OCI-LY1 (cell line): ENCODE results near the gene ENG.

Experiments
- H2AFZ ChIP-seq: fragments of 200-600 bp; sonication (generic), shearing (Covaris generic); 2 replicates; pipeline ENCODE4 v1.6.0; 2014; ENCODE audit warnings: antibody characterized with exemption, mild to moderate bottlenecking, low read length
- H3F3A ChIP-seq: fragments of 200-600 bp; sonication (generic), shearing (Covaris generic); 2 replicates; pipeline ENCODE4 v1.6.0; 2014; ENCODE audit warnings: mild to moderate bottlenecking, antibody characterized with exemption, low read length, moderate library complexity; ENCODE audit not compliant: insufficient read depth
- H3K27ac ChIP-seq: fragments of 200-600 bp; sonication (generic); 2 replicates; pipeline ENCODE4 v1.5.1; 2014; ENCODE audit warnings: low read length, mixed run types, mild to moderate bottlenecking, low read depth; ENCODE audit not compliant: poor library complexity, severe bottlenecking
- H3K27me3 ChIP-seq: fragments of 200-600 bp; sonication (generic); 2 replicates; pipeline ENCODE4 v1.6.0; 2014; ENCODE audit warnings: antibody characterized with exemption, mild to moderate bottlenecking, low read length, moderate library complexity; ENCODE audit not compliant: insufficient read depth
- H3K36me3 ChIP-seq: fragments of 200-600 bp; sonication (generic); 2 replicates; pipeline ENCODE4 v1.6.1; 2014; ENCODE audit warnings: mild to moderate bottlenecking, antibody characterized with exemption, low read length, moderate library complexity, mixed read lengths; ENCODE audit not compliant: insufficient read depth
- H3K4me1 ChIP-seq: fragments of 200-600 bp; sonication (generic); 2 replicates; pipeline ENCODE4 v1.5.1; 2014; ENCODE audit warnings: mild to moderate bottlenecking, low read length, moderate library complexity; ENCODE audit not compliant: insufficient read depth, severe bottlenecking
- H3K4me2 ChIP-seq: fragments of 200-600 bp; sonication (generic), shearing (Covaris generic); 2 replicates; pipeline ENCODE4 v1.6.1; 2014; ENCODE audit warnings: low read length
- H3K4me3 ChIP-seq: fragments of 200-600 bp; sonication (generic); 2 replicates; pipeline ENCODE4 v1.5.1; 2014; ENCODE audit warnings: low read length, low read depth, mild to moderate bottlenecking, mixed read lengths; ENCODE audit not compliant: poor library complexity, severe bottlenecking
- H3K79me2 ChIP-seq: fragments of 200-600 bp; shearing (Covaris generic); 2 replicates; pipeline ENCODE4 v1.6.1; 2016; ENCODE audit warnings: mixed run types, low read length, mixed read lengths; ENCODE audit not compliant: insufficient read depth
- H3K9ac ChIP-seq: fragments of 200-600 bp; sonication (generic), shearing (Covaris generic); 2 replicates; pipeline ENCODE4 v1.6.1; 2014; ENCODE audit warnings: mild to moderate bottlenecking, low read length, mixed read lengths
- H3K9me2 ChIP-seq: fragments of 200-600 bp; sonication (generic), shearing (Covaris generic); 2 replicates; pipeline ENCODE4 v1.6.1; 2014; ENCODE audit warnings: low read depth, mild to moderate bottlenecking, low read length, mixed read lengths
- H3K9me3 ChIP-seq: fragments of 200-600 bp; shearing (Covaris generic); 2 replicates; pipeline ENCODE4 v1.6.1; 2014; ENCODE audit warnings: low read length, mixed read lengths
- H4K20me1 ChIP-seq: fragments of 200-600 bp; sonication (generic), shearing (Covaris generic); 2 replicates; pipeline ENCODE4 v1.6.0; 2016; ENCODE audit warnings: mild to moderate bottlenecking, low read length; ENCODE audit not compliant: insufficient read depth
- EZH2 ChIP-seq: fragments of 200-600 bp; sonication (generic), shearing (Covaris generic); IDR thresholded peaks from 2 replicates; pipeline ENCODE4 v1.8.0; 2017; ENCODE audit warnings: borderline replicate concordance, mixed run types, mild to moderate bottlenecking, antibody characterized with exemption, low read length, moderate library complexity, mixed read lengths
- TF ChIP-seq, protein P1 (sequence below): fragments of 200-600 bp; sonication (generic), shearing (Covaris generic); IDR thresholded peaks from 2 replicates; pipeline ENCODE4 v1.5.1; 2017; ENCODE audit warnings: mild to moderate bottlenecking, antibody characterized with exemption, low read length, moderate library complexity, mixed read lengths

The ENG gene

GRCh38 chr9:127796852-127797370, 57.5 kb downstream of the ENG start:
- Histone ChIP-seq H3K9ac (no peak overlapping the region), H4K20me1 (no peaks in the 10 kb centered on the region), H3K4me2 (peak overlapping the region; percentile 28; the same call in 1 of the 2 replicates), H3K27me3 (no peaks in the 10 kb centered on the region), H3K36me3 (peaks cover 14% of the 10 kb centered on the region), H2AFZ (no peak overlapping the region), H3K9me2 (no peaks in the 10 kb centered on the region), H3K27ac (peak overlapping the region; percentile 86), H3K9me3 (no peaks in the 10 kb centered on the region), H3K4me1 (peaks cover 34% of the 10 kb centered on the region), H3F3A (peaks cover 14% of the 10 kb centered on the region), H3K4me3 (no peak overlapping the region), H3K79me2 (no peaks in the 10 kb centered on the region)
- no peak for TF ChIP-seq EZH2
- TF ChIP-seq, protein P1, sequence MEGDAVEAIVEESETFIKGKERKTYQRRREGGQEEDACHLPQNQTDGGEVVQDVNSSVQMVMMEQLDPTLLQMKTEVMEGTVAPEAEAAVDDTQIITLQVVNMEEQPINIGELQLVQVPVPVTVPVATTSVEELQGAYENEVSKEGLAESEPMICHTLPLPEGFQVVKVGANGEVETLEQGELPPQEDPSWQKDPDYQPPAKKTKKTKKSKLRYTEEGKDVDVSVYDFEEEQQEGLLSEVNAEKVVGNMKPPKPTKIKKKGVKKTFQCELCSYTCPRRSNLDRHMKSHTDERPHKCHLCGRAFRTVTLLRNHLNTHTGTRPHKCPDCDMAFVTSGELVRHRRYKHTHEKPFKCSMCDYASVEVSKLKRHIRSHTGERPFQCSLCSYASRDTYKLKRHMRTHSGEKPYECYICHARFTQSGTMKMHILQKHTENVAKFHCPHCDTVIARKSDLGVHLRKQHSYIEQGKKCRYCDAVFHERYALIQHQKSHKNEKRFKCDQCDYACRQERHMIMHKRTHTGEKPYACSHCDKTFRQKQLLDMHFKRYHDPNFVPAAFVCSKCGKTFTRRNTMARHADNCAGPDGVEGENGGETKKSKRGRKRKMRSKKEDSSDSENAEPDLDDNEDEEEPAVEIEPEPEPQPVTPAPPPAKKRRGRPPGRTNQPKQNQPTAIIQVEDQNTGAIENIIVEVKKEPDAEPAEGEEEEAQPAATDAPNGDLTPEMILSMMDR, result no peak

DNA sequence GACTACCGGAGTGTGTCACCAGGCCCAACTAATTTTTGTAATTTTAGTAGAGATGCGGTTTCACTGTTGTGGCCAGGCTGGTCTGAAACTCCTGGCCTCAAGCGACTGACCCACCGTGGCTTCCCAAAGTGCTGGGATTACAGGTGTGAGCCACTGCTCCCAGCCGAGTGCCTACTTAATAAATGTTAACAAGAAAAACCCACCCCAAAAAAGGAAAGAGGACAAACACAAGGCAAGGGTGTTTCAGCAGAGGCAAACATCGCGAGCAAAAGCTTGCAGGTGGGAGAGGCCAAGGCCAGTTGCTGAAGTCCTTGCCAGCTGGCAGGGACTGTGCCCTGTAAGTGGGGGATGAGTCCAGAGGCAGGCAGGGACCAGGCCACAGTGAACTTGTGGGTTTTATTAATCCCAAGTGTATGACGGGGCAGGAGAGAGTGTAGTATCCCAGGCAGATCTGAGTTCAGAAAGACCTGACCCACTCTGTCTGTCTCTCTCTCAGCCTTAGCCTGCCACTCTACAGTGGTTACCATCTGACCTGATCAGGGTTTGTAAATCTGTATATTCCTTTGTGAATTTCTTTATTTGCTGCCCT, 58.1 kb downstream of the ENG start:
- Histone ChIP-seq H3F3A (peaks cover 14% of the 10 kb centered on the region), H3K27ac (peak overlapping the region; percentile 86), H4K20me1 (no peaks in the 10 kb centered on the region), H3K9me2 (no peaks in the 10 kb centered on the region), H3K36me3 (peaks cover 19% of the 10 kb centered on the region), H3K4me1 (peaks cover 32% of the 10 kb centered on the region), H3K9ac (0 out of 2 replicates have a peak overlapping the region, but pooled peaks have one; percentile 1), H3K79me2 (no peaks in the 10 kb centered on the region), H3K27me3 (no peaks in the 10 kb centered on the region), H2AFZ (no peak overlapping the region), H3K4me2 (peak overlapping the region; percentile 28; the same call in 1 of the 2 replicates), H3K9me3 (no peaks in the 10 kb centered on the region), H3K4me3 (no peak overlapping the region)
- no peak for TF ChIP-seq EZH2
- TF ChIP-seq, protein P1, result no peak

DNA sequence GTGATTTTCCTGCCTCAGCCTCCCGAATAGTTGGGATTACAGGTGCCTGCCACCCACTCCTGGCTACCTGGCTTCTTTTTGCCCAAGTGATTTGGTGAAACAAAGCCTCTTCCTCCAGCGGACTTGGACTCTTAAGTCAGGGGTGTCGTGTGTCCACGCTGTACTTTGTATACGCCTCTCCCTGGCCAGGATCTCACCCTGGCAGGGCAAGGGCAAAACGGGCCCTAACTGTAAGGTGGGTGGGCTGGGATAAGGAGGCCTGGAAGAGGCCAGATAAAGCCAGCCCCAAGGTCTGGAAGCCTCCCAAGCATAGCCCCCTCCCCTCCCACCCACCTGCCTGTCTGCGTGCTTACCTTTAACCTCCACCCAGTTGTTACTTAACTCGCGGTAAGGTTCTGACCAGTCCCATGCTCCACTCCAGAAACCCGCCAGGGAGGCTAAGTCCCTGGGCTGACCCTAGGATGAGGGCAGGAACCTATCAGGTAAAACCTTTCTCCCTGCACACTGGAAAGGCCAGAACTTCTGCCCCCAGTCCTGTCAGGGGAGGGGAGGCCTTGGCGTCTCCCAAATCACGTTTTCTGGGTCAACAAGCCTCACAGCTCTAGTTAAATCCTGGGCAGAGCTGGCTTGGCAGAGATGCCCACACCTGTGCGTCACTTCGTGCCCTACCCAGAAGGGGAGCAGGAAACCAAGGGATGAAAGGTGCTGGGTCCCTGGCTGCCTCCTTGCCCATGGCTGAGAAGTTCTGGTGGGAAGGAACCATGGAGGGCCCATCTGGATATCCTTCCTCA, 60.3 kb downstream of the ENG start:
- Histone ChIP-seq H3K4me2 (no peak overlapping the region), H4K20me1 (no peaks in the 10 kb centered on the region), H3K27ac (peak overlapping the region; percentile 26), H3K9ac (no peak overlapping the region), H3K4me3 (no peak overlapping the region), H3F3A (peaks cover 14% of the 10 kb centered on the region), H3K36me3 (peaks cover 40% of the 10 kb centered on the region), H3K4me1 (peaks cover 32% of the 10 kb centered on the region), H3K9me2 (no peaks in the 10 kb centered on the region), H3K79me2 (no peaks in the 10 kb centered on the region), H3K27me3 (no peaks in the 10 kb centered on the region), H3K9me3 (no peaks in the 10 kb centered on the region), H2AFZ (no peak overlapping the region)
- TF ChIP-seq, protein P1, result no peak
- TF ChIP-seq EZH2, result no peak
